Stomach smooth muscle (tissue), 2 donors: Measurements from ENCODE around the gene NRF1.

Experiments used
- H3K27ac ChIP-seq: one replicate; pipeline ENCODE4 v1.7.0; 2013; ENCODE audit warnings: mild to moderate bottlenecking, low read length, inconsistent platforms
- H3K27me3 ChIP-seq, 2 donors: one replicate each; pipeline ENCODE4 v1.7.0; 2013; ENCODE audit warnings: low read length in 2 of 2; ENCODE audit not compliant: insufficient read depth in 2 of 2, control insufficient read depth in 1 of 2
- H3K36me3 ChIP-seq, 2 donors: one replicate each; pipeline ENCODE4 v1.7.0; 2013; ENCODE audit warnings: low read length in 2 of 2; ENCODE audit not compliant: control insufficient read depth in 2 of 2, insufficient read depth in 2 of 2
- H3K4me1 ChIP-seq: one replicate; pipeline ENCODE4 v1.7.0; 2013; ENCODE audit warnings: low read length; ENCODE audit not compliant: control insufficient read depth, insufficient read depth
- H3K4me3 ChIP-seq, 2 donors: one replicate each; pipeline ENCODE4 v1.7.0; 2013; ENCODE audit warnings: low read length in 2 of 2
- H3K9ac ChIP-seq, 2 donors: one replicate each; pipeline ENCODE4 v1.7.0; 2013; ENCODE audit warnings: low read length in 2 of 2, mild to moderate bottlenecking in 1 of 2
- H3K9me3 ChIP-seq, 2 donors: one replicate each; pipeline ENCODE4 v1.7.0; 2013; ENCODE audit warnings: low read length in 2 of 2; ENCODE audit not compliant: control insufficient read depth in 2 of 2
- donor health status: healthy.
- donor health status: Pancreatic carcinoma.

The NRF1 gene

GRCh38 chr7:129734400-129734799 lies 122.9 kb downstream of the NRF1 start:
- H3K9ac ChIP-seq = no peak overlapping the region
- peaks cover 1% of the 10 kb centered on the region for H3K4me1 ChIP-seq
- no peaks in the 10 kb centered on the region for H3K27me3 ChIP-seq
- no peak overlapping the region for H3K4me3 ChIP-seq
- H3K9me3 ChIP-seq = no peaks in the 10 kb centered on the region
- H3K36me3 ChIP-seq = peaks cover 7 to 13% of the 10 kb centered on the region in 2 donors
- H3K27ac ChIP-seq = no peak overlapping the region

GRCh38 chr7:129739427-129739826 lies 127.9 kb downstream of the NRF1 start:
- H3K9ac ChIP-seq = no peak overlapping the region
- no peak overlapping the region for H3K27ac ChIP-seq
- peaks cover 4 to 6% of the 10 kb centered on the region in 2 donors for H3K36me3 ChIP-seq
- no peaks in the 10 kb centered on the region for H3K27me3 ChIP-seq
- H3K4me1 ChIP-seq = peaks cover 9% of the 10 kb centered on the region
- no peaks in the 10 kb centered on the region for H3K9me3 ChIP-seq
- H3K4me3 ChIP-seq = no peak overlapping the region

GRCh38 chr7:129740574-129741410 lies 129.3 kb downstream of the NRF1 start:
- Histone ChIP-seq H3K4me1 (peaks cover 9% of the 10 kb centered on the region), H3K9ac (no peak overlapping the region), H3K9me3 (no peaks in the 10 kb centered on the region), H3K36me3 (peaks cover 0 to 3% of the 10 kb centered on the region in 2 donors), H3K27ac (no peak overlapping the region), H3K27me3 (no peaks in the 10 kb centered on the region), H3K4me3 (no peak overlapping the region)

GRCh38 chr7:129741743-129742213 lies 130.3 kb downstream of the NRF1 start:
- Histone ChIP-seq H3K36me3 (peaks cover 0 to 3% of the 10 kb centered on the region in 2 donors), H3K4me3 (no peak overlapping the region), H3K27ac (no peak overlapping the region), H3K4me1 (peaks cover 9% of the 10 kb centered on the region), H3K9me3 (no peaks in the 10 kb centered on the region), H3K9ac (no peak overlapping the region), H3K27me3 (no peaks in the 10 kb centered on the region)

GRCh38 chr7:129742256-129742655 lies 130.7 kb downstream of the NRF1 start:
- no peak overlapping the region for H3K9ac ChIP-seq
- peaks cover 9% of the 10 kb centered on the region for H3K4me1 ChIP-seq
- no peak overlapping the region for H3K27ac ChIP-seq
- H3K9me3 ChIP-seq = no peaks in the 10 kb centered on the region
- H3K36me3 ChIP-seq = peaks cover 0 to 8% of the 10 kb centered on the region in 2 donors
- no peak overlapping the region for H3K4me3 ChIP-seq
- no peaks in the 10 kb centered on the region for H3K27me3 ChIP-seq

GRCh38 chr7:129746857-129747529 lies 135.5 kb downstream of the NRF1 start:
- Histone ChIP-seq H3K4me3 (no peak overlapping the region), H3K27ac (no peak overlapping the region), H3K36me3 (peaks cover 0 to 18% of the 10 kb centered on the region in 2 donors), H3K27me3 (no peaks in the 10 kb centered on the region), H3K4me1 (no peaks in the 10 kb centered on the region), H3K9me3 (no peaks in the 10 kb centered on the region), H3K9ac (no peak overlapping the region)

- Histone ChIP-seq H3K27ac (no peak overlapping the region), H3K9me3 (no peaks in the 10 kb centered on the region), H3K36me3 (peaks cover 0 to 15% of the 10 kb centered on the region in 2 donors), H3K27me3 (no peaks in the 10 kb centered on the region), H3K9ac (no peak overlapping the region), H3K4me1 (no peaks in the 10 kb centered on the region), H3K4me3 (no peak overlapping the region)
Measured at GRCh38 chr7:129748356-129749109, 137.0 kb downstream of the NRF1 start.

GRCh38 chr7:129750091-129750490 lies 138.6 kb downstream of the NRF1 start:
- Histone ChIP-seq H3K9ac (no peak overlapping the region), H3K27me3 (no peaks in the 10 kb centered on the region)

GRCh38 chr7:129750501-129750900 lies 139.0 kb downstream of the NRF1 start:
- Histone ChIP-seq H3K4me3 (no peak overlapping the region), H3K9ac (no peak overlapping the region), H3K36me3 (peaks cover 4 to 18% of the 10 kb centered on the region in 2 donors), H3K27me3 (no peaks in the 10 kb centered on the region), H3K4me1 (no peaks in the 10 kb centered on the region), H3K9me3 (no peaks in the 10 kb centered on the region), H3K27ac (no peak overlapping the region)

More at GRCh38 chr7:129750091-129750490, 138.6 kb downstream of the NRF1 start:
- peaks cover 3 to 18% of the 10 kb centered on the region in 2 donors for H3K36me3 ChIP-seq
- no peak overlapping the region for H3K4me3 ChIP-seq
- no peaks in the 10 kb centered on the region for H3K4me1 ChIP-seq
- H3K27ac ChIP-seq = no peak overlapping the region
- no peaks in the 10 kb centered on the region for H3K9me3 ChIP-seq

- H3K4me3 ChIP-seq = no peak overlapping the region
- no peaks in the 10 kb centered on the region for H3K9me3 ChIP-seq
- H3K27me3 ChIP-seq = no peaks in the 10 kb centered on the region
- no peak overlapping the region for H3K9ac ChIP-seq
- H3K4me1 ChIP-seq = no peaks in the 10 kb centered on the region
- H3K27ac ChIP-seq = no peak overlapping the region
- peaks cover 14 to 21% of the 10 kb centered on the region in 2 donors for H3K36me3 ChIP-seq
Measured at GRCh38 chr7:129751916-129752315, 140.4 kb downstream of the NRF1 start.
